C1 segment of cervical spinal cord (tissue), 14 donors: ENCODE results near the gene CROCC.
"Not testable (repeated sequence)": the region's sequence is repeated elsewhere in the genome, so short reads cannot be mapped to it uniquely, and the experiment has no call there.

Experiments
- DNase-seq, 14 donors: peaks; one replicate each; lab custom pipeline; 2025; lab: John Stamatoyannopoulos, UW

CROCC gene

DNA sequence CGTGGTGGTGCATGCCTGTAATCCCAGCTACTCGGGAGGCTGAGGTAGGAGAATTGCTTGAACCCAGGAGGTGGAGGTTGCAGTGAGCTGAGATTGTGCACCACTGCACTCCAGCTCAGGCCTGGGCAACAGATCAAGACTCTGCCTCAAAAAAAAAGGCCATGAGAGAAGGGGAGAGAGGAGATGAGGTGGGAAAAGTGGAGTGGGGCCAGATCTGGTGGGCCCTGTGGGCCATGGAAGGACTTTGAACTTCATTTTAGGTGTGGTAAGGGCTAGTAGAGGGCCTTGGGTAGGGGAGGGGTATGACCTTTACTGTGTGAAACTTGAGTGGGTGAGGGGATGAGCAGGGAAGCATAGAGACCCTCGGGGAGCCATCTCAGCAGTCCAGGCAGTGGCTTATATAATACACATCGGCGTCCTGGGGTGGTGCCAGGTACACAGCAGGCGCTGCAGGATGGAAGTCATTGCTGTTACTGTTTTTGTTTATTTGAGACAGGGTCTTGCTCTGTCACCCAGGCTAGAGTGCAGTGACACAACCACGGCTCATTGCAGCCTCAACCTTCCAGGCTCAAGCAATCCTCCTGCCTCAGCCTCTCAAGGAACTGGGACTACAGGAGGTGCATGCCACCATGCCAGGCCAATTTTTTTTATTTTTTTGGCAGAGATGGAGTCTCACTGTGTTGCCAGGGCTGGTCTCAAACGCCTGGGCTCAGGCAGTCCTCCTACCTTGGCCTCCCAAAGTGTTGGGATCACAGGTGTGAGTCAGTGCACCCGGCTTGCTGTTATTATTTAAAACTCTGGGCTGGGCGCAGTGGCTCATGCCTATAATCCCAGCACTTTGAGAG lies 5.5 kb upstream of the CROCC start:
- DNase-seq, result peak in 1 of 14 donors; percentile 32

DNA sequence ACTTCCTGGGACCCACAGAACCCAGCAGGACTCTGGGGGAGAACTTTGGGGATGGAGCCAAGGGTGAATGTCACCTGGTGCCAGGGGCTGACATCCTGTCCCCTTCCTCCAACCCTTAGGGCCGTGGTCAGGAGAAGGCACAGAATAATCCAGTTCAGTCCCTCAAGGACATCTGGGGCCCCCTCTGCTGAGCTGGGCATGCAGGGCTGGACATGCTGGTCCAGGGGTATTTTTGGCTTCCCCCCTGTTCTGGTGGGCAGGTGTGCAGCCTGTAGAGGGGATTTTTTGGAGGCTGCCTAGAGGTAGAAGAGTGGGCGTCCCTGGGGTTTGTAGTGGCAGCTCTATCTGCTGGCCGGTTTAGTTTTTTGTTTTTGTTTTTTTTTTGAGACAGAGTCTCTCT lies 3.4 kb upstream of the CROCC start:
- DNase-seq, result no peak

DNA sequence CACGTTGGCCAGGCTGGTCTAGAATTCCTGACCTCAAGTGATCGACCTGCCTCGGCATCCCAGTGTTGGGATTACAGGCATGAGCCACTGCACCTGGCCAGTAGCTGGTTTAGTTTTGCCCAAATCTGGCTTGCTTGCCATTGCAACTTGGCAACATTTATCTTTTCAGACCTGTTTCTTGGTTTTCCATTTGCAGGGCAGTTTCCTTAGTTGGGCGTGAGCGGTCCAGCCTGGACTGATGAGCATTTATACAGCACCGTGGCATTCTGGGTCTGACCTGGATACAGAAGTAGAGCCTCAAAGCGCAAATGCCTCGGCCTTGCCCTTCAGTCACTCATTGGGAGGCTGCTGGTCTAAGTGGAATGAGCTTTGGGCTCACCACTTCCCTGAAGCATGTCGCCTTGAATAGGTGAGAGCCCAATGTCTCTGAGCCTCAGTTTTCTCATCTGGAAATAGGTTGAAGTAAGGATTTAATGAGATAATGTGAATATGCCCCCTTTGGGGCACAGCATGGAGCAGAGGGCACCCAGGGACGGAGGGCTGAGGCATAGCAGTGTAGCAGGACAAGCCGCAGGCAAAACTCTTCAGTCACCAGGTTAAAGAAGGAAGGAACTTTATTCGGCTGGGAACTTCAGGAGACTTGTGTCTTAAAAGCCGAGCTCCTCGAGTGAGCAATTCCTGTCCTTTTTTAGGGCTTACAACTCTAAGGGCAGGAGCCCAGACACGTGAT lies 2.6 kb upstream of the CROCC start:
- DNase-seq, result not testable (repeated sequence)

DNA sequence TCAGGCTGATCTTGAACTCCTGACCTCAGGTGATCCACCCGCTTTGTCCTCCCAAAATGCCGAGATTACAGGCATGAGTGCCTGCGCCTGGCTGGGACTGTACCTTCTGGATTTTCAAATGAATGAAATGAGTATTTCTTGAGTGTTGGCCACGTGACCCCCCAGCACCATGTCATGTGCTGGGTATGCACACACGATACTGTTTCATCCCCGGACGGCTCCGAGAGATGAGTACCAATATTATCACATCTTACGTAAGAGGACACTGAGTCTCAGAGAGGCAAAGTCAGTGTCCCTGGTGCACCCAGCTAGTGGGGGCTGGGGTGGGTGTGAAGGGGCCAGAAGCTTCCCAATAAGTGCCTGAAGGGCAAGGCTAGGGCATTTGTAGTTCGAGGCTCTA lies 780 bp upstream of the CROCC start:
- DNase-seq, result no peak

DNA sequence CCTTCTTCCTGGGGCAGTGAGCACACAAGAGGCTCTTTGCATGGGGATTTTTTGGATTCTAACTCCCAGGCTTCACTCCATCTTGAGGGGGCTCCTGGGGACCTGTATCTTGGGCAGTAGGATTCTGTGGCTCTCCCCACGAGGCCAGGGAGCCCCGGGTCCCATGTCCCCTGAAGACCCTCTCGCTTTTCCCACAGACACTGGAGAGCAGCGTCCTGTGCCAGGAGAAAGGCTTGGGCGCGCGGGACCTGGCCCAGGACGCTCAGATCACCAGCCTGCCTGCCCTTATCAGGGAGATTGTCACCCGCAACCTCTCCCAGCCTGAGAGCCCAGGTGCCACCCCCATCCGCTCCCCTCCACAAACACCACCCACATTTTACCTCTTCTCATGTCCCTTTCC lies 735 bp downstream of the CROCC start:
- no peak for DNase-seq

DNA sequence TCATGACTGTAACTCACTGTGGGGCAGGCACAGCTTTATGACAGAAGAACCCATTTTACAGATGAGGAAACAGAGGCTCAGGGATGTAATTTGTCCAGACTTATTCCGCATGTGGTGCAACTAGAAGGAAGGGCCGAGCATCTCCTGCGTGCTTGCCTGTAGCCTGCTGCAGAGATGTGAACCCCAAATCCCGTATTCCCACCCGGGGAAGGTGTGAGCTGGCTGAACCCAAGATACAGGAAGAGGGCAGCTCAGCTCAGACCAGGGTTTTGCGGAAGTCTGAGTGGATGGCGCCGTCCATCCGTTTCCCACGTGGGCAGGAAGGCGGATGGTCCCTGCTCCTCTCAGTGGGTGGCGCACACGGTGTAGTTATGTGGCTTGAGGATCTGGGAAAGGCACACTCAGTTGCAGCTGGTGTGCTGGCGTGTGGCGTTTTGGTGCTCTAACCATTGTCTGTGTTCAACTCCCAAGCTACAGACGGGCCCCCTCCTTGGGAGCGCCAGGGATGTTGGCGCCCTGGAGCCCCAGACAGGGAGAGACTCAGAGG lies 1.2 kb downstream of the CROCC start:
- DNase-seq, result peak in 1 of 14 donors; percentile 63

DNA sequence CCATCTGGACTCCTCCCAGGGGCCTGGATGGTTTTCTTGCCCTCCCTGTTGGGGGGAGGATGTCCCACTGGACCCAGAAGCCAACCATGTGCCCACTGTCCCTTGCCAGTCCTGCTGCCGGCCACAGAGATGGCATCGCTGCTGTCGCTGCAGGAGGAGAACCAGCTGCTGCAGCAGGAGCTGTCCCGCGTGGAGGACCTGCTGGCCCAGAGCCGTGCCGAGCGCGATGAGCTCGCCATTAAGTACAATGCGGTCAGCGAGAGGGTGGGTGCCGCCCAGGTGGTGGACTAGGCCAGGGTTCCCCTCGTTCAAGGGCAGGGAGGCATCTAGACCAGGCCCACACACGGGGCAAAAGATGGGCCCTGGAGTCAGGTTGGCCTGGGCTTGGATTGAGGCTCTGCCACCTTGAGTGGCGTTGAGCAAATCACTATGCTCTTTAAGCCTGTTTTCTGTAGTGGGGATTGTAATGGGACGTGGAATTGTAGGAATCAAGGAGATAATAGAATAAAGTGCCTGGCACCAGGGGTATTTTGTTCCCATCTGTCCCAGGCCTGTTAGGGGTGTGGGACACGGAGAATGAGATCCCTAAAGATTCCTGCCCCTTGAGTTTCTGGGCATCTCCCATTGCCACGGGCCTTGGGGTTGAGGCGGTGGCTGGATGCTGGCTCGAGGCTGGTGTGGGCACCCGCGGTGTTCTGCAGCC lies 2.6 kb downstream of the CROCC start:
- peak in 1 of 14 donors; percentile 31 for DNase-seq

DNA sequence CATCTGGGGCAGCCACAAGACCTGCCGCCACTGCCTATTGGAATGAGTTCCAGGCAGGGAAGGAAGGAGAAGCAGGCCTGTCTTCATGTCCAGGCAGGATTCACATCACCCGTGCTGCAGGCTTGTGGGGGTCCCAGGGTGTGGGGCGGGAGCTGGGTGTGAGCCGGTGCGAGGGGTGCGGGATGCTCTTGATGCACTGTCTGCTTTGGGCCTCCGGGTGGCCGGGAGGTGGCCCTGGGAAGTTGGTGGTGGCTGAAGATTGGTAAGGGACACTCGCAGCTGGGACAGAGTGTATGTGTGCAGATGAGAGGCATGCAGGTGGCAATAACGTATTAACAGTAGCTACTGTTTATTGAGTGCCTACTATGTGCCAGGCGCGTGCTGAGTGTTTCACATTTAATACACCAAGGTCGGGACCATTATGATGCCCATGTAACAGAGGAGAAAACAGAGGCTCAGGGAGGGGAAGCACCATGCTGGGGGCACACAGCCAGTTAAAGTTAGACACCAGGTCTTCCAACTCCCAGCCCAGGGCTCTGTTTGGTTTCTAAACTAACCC lies 3.3 kb downstream of the CROCC start:
- no peak for DNase-seq

DNA sequence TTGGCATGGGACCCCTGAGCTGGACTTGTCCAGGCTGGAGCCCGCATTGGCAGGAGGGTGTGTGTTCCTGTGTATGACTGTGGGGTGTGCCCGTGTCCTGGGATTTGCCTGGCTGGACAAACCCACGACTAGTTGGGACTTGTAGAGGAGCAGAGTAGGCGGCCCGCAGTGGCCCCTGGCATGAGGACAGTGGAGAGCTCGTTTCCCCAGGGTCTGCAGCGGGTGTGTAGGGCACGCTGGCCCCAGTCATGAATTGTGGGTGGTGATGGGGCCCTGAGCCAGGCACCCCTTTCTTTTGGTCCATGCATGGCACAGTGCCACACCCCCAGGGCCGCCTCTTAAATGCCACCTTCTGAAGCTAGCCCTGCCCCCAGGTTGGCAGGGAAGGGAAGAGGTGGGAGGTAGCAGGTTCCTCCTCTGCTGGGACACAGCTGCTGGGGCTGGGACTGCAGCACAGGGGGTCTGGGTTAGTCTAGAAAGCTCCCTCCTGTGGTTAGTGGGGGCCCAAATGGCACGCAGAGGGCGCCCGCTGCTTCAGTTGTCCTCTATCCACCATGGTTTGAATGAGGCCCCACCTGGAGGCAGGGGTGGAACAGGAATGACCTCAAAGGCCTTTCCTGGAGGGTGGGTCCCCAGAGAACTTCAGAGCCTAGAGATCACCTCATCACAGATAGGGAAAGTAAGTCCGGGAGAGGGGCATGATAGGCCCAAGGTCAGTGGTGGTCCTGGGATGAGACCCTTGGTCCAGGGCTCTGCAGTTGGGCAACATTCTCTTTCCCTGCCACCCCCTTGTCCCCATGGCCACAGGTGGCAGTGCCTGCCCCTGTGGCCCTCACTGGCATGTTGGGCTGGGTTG lies 4.1 kb downstream of the CROCC start:
- DNase-seq, result peak in 1 of 14 donors; percentile 34

DNA sequence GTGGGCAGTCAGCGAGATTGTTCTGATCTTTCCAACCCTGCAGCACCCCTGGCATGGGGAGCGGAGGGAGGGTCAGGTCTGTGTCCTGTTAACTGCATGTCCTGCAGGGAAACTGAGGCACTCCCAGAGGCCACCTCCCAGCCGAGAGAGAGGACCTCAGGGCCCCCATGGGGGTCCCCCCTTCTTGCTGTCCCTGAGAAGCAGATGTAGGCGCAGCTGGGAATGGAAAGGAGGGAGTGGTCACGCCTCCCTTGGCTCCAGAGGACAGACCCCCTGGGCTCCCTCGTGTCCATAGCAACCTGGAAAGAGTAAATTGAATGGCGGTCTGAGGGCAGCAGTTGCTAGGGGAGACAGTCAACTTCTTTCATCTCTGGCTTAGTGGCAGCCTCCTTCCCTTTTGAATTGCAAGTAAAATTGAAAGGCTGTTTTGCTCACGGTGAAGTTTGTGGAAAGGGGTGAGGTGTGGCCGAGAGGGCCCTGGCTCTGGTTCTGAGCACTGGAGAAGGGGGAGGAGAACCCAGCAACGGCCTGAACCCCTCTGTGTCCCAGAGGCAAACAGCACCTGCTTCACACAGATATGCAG lies 4.9 kb downstream of the CROCC start:
- peak in 6 of 14 donors; percentile 30 to 71 (median 50) for DNase-seq

DNA sequence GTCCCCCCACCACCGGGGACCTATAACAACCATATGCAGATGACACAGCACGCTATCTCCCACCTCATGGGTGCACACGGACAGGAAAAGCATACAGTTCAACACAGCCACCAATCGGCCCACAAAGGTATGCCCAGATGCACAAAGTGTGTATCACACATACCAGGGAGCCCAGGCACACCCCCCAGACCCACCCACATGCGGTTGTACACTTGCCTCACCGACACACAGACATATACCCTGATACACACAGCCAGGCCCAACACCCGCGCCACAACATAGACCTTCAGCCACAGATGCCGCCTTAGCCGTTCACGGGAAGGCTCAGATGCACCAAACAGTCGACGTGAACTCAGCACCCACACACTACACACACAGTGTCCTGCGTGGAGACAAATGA lies 5.5 kb downstream of the CROCC start:
- no peak for DNase-seq

DNA sequence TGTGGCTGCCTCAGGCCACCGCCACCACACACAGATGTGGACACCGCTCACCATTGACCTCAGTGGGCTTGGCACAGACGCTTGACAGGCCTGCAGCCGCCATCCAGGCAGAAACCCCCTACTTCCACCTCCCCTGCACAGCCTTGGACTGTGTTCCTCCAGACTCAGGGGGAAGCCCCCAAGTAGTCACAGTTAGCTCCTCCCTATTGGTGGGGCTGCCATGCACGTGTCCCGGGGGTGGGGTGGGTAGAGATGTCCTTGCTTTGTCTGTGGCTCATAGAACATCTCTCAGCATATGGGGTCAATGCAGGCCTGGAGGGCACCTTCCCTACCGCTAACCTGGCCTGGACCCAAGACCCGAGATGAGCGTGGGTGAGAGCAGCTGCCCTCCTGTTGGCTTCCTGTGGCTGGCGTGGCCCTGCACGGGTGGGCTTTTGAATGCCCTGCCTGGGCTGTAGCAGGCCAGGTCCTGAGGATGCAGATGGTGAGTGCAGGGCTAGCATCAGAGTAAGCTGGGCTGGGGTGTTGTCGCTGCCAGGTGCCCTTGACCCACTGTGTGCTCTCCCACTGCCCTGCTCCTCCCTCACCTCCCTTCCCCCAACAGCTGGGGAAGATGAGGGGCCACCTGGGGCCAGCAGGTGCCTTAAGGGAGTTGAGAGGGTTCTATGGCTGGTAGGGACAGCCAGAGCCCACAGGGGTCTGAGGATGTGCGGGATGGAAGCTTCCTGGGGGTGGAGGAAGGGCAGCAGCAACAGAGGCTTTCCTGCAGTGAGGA lies 6.2 kb downstream of the CROCC start:
- no peak for DNase-seq

DNA sequence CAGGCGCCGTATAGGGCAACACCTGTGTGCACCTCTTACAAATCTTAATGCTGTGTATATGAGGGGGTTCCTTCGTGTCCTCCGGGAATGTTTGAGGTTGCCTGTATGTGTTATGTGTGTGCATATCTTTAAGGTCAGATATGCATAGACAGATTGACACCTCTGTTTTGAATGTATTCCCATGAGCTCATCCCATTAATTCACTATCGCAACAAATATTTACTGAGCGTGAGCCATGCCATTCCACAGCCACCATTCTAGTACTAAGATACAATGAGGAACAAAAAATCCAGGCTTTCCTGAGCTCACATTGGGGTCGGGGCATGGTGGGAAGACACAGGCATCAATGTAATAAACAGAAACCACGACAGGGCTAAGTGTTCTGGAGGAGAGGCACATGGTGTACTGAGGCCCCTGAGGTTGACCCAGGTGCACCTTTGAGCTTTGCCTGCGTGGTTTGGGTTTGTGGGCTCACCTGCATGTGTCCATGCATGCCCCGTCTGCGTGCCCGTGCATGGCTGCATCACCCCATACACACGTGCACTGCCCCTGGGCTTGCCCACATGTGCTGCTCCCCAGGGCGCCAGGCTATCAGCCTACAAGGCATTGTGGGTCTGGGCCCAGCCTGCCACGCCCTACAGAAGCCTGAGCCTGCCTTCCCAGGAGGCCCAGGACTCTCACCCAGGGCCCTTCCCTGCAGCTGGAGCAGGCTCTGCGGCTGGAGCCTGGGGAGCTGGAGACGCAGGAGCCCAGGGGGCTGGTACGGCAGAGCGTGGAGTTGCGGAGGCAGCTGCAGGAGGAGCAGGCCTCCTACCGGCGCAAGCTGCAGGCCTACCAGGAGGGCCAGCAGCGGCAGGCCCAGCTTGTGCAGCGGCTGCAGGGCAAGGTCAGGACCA lies 7.7 kb downstream of the CROCC start:
- DNase-seq, result not testable (repeated sequence)

DNA sequence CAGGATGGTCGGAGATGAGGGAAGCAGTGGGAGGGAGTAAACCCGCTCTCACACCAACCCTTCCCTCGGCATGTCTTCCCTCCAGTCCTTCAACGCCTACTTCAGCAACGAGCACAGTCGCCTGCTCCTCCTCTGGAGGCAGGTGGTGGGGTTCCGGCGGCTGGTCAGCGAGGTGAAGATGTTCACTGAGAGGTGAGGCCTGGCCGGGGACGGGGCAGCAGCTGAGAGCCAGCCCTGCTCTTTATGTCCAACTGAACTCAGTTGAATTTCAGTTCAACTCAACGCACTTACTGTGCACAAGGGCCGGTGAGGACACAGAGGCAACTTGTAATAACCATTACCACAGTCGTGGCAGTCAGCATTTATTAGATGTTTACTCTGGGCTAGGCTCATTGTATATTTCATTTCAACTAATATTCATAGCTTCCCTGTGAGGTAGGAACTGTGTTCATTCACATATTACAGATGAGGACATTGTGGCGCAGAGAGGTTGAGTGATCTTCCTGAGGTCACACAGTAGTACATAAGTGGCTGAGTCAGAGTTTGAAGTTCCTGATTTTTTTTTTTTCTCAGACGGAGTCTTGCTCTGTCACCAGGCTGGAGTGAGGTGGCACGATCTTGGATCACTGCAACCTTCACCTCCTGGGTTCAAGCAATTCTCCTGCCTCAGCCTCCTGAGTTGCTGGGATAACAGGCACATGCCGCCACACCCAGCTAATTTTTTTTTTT lies 9.6 kb downstream of the CROCC start:
- not testable (repeated sequence) for DNase-seq

DNA sequence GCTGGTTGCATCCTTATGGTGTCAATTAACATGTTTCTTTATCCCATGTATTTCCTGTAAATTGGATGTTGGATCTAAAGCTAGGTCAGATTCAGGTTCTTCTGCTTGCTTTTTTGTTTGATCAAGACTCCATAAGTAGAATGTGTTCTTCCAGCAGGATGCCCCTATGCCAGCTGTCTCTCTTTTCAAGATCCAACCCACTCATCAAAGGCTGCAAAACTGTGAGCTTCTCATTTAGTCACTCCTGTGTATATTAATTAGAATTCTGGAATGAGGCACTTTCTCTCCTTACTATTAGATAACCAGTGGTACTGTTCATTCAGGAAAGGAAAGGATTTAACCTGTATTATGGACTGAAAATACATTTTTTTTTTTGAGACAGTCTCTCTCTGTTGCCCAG lies 12.2 kb downstream of the CROCC start:
- not testable (repeated sequence) for DNase-seq

DNA sequence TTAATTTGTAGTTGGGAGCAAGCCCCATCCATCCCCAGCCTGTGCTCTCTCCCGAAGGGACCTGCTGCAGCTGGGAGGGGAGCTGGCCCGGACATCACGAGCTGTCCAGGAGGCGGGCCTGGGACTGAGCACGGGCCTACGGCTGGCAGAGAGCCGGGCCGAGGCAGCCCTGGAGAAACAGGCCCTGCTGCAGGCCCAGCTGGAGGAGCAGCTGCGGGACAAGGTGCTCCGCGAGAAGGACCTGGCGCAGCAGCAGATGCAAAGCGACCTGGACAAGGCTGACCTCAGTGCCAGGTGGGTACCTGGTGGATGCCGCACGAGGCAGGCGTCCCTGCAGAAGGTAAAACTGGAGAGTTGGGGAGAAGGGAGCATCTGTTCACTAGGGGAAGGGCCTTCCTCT lies 14.8 kb downstream of the CROCC start:
- not testable (repeated sequence) for DNase-seq
